Measurements from ENCODE around the gene PACRGL.

DNA sequence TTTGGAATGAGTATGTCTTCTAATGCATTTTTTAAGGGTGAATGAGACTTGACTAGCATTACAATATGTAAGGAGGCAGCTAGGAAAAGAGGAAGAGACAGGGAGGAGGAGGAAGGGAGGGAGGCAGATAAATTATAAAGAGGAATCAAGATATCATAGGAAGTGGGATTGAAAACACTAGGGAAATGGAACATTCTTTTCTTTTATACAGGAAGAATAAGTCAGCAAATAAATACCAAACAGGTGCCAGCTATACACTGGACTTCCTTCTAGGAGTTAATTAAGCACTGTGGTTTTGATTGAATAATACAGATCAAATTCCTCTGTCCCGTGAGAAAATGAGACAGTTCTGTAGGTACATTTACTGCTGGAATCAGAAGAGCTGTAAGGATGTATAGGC, 78.6 kb downstream of the PACRGL start:
- TF ChIP-seq POLR2AphosphoS5 (IDR thresholded peaks at IDR 0.05) (no peak), POLR2A (IDR thresholded peaks at IDR 0.05) (no peak), EP300 (IDR thresholded peaks at IDR 0.05) (no peak)
- TF ChIP-seq, protein P1, sequence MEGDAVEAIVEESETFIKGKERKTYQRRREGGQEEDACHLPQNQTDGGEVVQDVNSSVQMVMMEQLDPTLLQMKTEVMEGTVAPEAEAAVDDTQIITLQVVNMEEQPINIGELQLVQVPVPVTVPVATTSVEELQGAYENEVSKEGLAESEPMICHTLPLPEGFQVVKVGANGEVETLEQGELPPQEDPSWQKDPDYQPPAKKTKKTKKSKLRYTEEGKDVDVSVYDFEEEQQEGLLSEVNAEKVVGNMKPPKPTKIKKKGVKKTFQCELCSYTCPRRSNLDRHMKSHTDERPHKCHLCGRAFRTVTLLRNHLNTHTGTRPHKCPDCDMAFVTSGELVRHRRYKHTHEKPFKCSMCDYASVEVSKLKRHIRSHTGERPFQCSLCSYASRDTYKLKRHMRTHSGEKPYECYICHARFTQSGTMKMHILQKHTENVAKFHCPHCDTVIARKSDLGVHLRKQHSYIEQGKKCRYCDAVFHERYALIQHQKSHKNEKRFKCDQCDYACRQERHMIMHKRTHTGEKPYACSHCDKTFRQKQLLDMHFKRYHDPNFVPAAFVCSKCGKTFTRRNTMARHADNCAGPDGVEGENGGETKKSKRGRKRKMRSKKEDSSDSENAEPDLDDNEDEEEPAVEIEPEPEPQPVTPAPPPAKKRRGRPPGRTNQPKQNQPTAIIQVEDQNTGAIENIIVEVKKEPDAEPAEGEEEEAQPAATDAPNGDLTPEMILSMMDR (IDR thresholded peaks at IDR 0.05), result no peak

Data from sigmoid colon (tissue), 4 donors.